PC-9 (cell line): ENCODE measurements around the gene OTOL1.

ENCODE experiments used
- CTCF ChIP-seq: fragments of 200-600 bp; sonication (generic); conservative IDR thresholded peaks from 2 replicates; pipeline ENCODE4 v1.6.1; 2017; ENCODE audit warnings: mixed run types, antibody characterized with exemption, mild to moderate bottlenecking, moderate library complexity
- EZH2 ChIP-seq: fragments of 200-600 bp; sonication (generic); IDR thresholded peaks from 2 replicates; pipeline ENCODE4 v1.8.0; 2017; ENCODE audit warnings: antibody characterized with exemption, low read depth

- no peak for TF ChIP-seq CTCF
- no peak for TF ChIP-seq EZH2
These were observed 20.7 kb upstream of the OTOL1 start for GRCh38 chr3:161475905-161476304.
